A172 (cell line): Measurements from ENCODE around the gene ARRB1. TPM values are rescaled to one million over a fixed set of nuclear protein-coding genes. Genes with fewer than 3 reads are reported as not detected.
"Not testable (repeated sequence)": the region's sequence is repeated elsewhere in the genome, so short reads cannot be mapped to it uniquely, and the experiment has no call there.

Source experiments
- DNase-seq: peaks from one replicate; pipeline ENCODE4 v3.0.0-alpha.2; 2015; ENCODE audit warnings: low spot score
- total RNA-seq: library from RNA; depleted of rRNA; stranded (reverse); fragments of >200 nt; shearing (Covaris generic); gene quantifications from 2 replicates; pipeline ENCODE4 v1.2.3, GENCODE V29; 2014; rRNA removed

Gene ARRB1
- total RNA-seq, result 18.4 and 22.2 TPM in 2 replicates

- DNase-seq, result no peak
These were observed at the start of gene ARRB1 for GRCh38 chr11:75351541-75351790. TSS of gene ARRB1 (minus strand) at chr11:75351661. CDS start at chr11:75351607, 54 bp downstream.

- DNase-seq, result no peak
These were observed 48.8 kb upstream of the ARRB1 start for GRCh38 chr11:75400146-75400865.

GRCh38 chr11:75399344-75400145 is 48.1 kb upstream of the ARRB1 start, which contains the start of gene RPS3:
TSS of gene RPS3 (plus strand) at chr11:75399518. CDS start at chr11:75399548, 30 bp downstream.
- peak; percentile 87 for DNase-seq

GRCh38 chr11:75398906-75399305 is 47.4 kb upstream of the ARRB1 start:
- no peak for DNase-seq

- DNase-seq, result no peak
These were observed 42.8 kb upstream of the ARRB1 start for GRCh38 chr11:75394085-75394840.

GRCh38 chr11:75389925-75390324 is 38.5 kb upstream of the ARRB1 start:
- no peak for DNase-seq

- DNase-seq, result peak; percentile 62
These were observed 37.8 kb upstream of the ARRB1 start for GRCh38 chr11:75389276-75389605.

GRCh38 chr11:75388386-75389275 is 37.2 kb upstream of the ARRB1 start:
- peak; percentile 86 for DNase-seq

GRCh38 chr11:75387736-75388294 is 36.4 kb upstream of the ARRB1 start:
- DNase-seq, result peak; percentile 74

- DNase-seq, result peak; percentile 87
These were observed 35.6 kb upstream of the ARRB1 start for GRCh38 chr11:75386942-75387630.

GRCh38 chr11:75384438-75385080 is 33.1 kb upstream of the ARRB1 start:
- DNase-seq, result peak; percentile 65

GRCh38 chr11:75383246-75383645 is 31.8 kb upstream of the ARRB1 start:
- no peak for DNase-seq

- no peak for DNase-seq
These were observed 29.4 kb upstream of the ARRB1 start for GRCh38 chr11:75380716-75381420.

GRCh38 chr11:75380245-75380644 is 28.8 kb upstream of the ARRB1 start:
- DNase-seq, result no peak

- not testable (repeated sequence) for DNase-seq
These were observed 27.3 kb upstream of the ARRB1 start for GRCh38 chr11:75378776-75379175.

GRCh38 chr11:75376175-75376574 is 24.7 kb upstream of the ARRB1 start:
- no peak for DNase-seq

- no peak for DNase-seq
These were observed 24.2 kb upstream of the ARRB1 start for GRCh38 chr11:75375626-75376025.

GRCh38 chr11:75374646-75375045 is 23.2 kb upstream of the ARRB1 start:
- no peak for DNase-seq

GRCh38 chr11:75373201-75373600 is 21.7 kb upstream of the ARRB1 start:
- no peak for DNase-seq
